H9 (cell line): ENCODE data around the gene ALAS1. TPM values are rescaled to one million over a fixed set of nuclear protein-coding genes. Genes with fewer than 3 reads are reported as not detected.

Experiments
- DNase-seq: peaks from one replicate; pipeline ENCODE4 v3.0.0-alpha.2; 2017
- H2AFZ ChIP-seq: one replicate; pipeline ENCODE4 v1.6.1; 2013; ENCODE audit warnings: mild to moderate bottlenecking, low read length, control low read depth, moderate library complexity
- H2AK5ac ChIP-seq: 2 replicates; pipeline ENCODE4 v1.6.1; 2013; ENCODE audit warnings: low read length, control low read depth, mixed read lengths; ENCODE audit not compliant: insufficient read length
- H2BK120ac ChIP-seq: one replicate; pipeline ENCODE4 v1.6.1; 2013; ENCODE audit warnings: low read depth, mild to moderate bottlenecking, low read length, control low read depth, inconsistent platforms; ENCODE audit not compliant: poor library complexity, severe bottlenecking
- H2BK12ac ChIP-seq: 2 replicates; pipeline ENCODE4 v1.6.1; 2013; ENCODE audit warnings: low read length, control low read depth, mixed read lengths, low read depth; ENCODE audit not compliant: insufficient read length
- H2BK15ac ChIP-seq: 2 replicates; pipeline ENCODE4 v1.6.1; 2013; ENCODE audit warnings: low read depth, low read length, control low read depth
- H2BK20ac ChIP-seq: one replicate; pipeline ENCODE4 v1.6.1; 2013; ENCODE audit warnings: low read depth, mild to moderate bottlenecking, low read length, control low read depth, inconsistent platforms; ENCODE audit not compliant: poor library complexity, severe bottlenecking
- H2BK5ac ChIP-seq: 2 replicates; pipeline ENCODE4 v1.6.1; 2013; ENCODE audit warnings: low read length, control low read depth, mixed read lengths; ENCODE audit not compliant: insufficient read length
- H3K14ac ChIP-seq: 2 replicates; pipeline ENCODE4 v1.6.1; 2013; ENCODE audit warnings: low read length, control low read depth; ENCODE audit not compliant: insufficient read depth
- H3K18ac ChIP-seq: 2 replicates; pipeline ENCODE4 v1.6.1; 2013; ENCODE audit warnings: low read depth, mild to moderate bottlenecking, mixed read lengths, low read length, control low read depth; ENCODE audit not compliant: insufficient read length
- H3K23ac ChIP-seq: 2 replicates; pipeline ENCODE4 v1.6.1; 2013; ENCODE audit warnings: low read length, control low read depth, mixed read lengths, low read depth; ENCODE audit not compliant: insufficient read length
- H3K23me2 ChIP-seq: 2 replicates; pipeline ENCODE4 v1.6.1; 2013; ENCODE audit warnings: low read depth, mild to moderate bottlenecking, mixed read lengths, low read length, control low read depth; ENCODE audit not compliant: insufficient read length, poor library complexity, severe bottlenecking
- H3K27ac ChIP-seq: 2 replicates; pipeline ENCODE4 v1.5.1; 2013; ENCODE audit warnings: low read length, control low read depth, mixed read lengths, low read depth; ENCODE audit not compliant: insufficient read length
- H3K27me3 ChIP-seq: 2 replicates; pipeline ENCODE4 v1.6.1; 2013; ENCODE audit warnings: low read length, control low read depth, inconsistent platforms; ENCODE audit not compliant: insufficient read depth
- H3K4ac ChIP-seq: 2 replicates; pipeline ENCODE4 v1.6.1; 2013; ENCODE audit warnings: low read depth, mild to moderate bottlenecking, control low read depth, inconsistent platforms, low read length, moderate library complexity
- H3K4me1 ChIP-seq: 2 replicates; pipeline ENCODE4 v1.6.1; 2013; ENCODE audit warnings: low read length, control low read depth, inconsistent platforms; ENCODE audit not compliant: insufficient read depth
- H3K4me2 ChIP-seq: 2 replicates; pipeline ENCODE4 v1.6.1; 2013; ENCODE audit warnings: low read length, control low read depth, mixed read lengths; ENCODE audit not compliant: insufficient read length, insufficient read depth
- H3K56ac ChIP-seq: 2 replicates; pipeline ENCODE4 v1.6.1; 2013; ENCODE audit warnings: low read depth, mild to moderate bottlenecking, mixed read lengths, low read length, control low read depth; ENCODE audit not compliant: insufficient read length
- H3K79me1 ChIP-seq: 2 replicates; pipeline ENCODE4 v1.6.1; 2013; ENCODE audit warnings: low read depth, mild to moderate bottlenecking, moderate library complexity, low read length, control low read depth, inconsistent platforms; ENCODE audit not compliant: insufficient read depth, poor library complexity, severe bottlenecking
- H3K79me2 ChIP-seq: 2 replicates; pipeline ENCODE4 v1.6.1; 2013; ENCODE audit warnings: low read length, control low read depth, inconsistent platforms; ENCODE audit not compliant: insufficient read depth
- H3K9ac ChIP-seq: 2 replicates; pipeline ENCODE4 v1.6.1; 2013; ENCODE audit warnings: low read length, control low read depth, mixed read lengths; ENCODE audit not compliant: insufficient read length; ENCODE audit errors: extremely low read depth
- H3K9me3 ChIP-seq: one replicate; pipeline ENCODE4 v1.6.1; 2013; ENCODE audit warnings: low read depth, low read length, inconsistent platforms; ENCODE audit not compliant: control insufficient read depth
- H3T11ph ChIP-seq: one replicate; pipeline ENCODE4 v1.6.1; 2013; ENCODE audit warnings: mild to moderate bottlenecking, low read length, control low read depth, inconsistent platforms
- H4K20me1 ChIP-seq: one replicate; pipeline ENCODE4 v1.6.1; 2013; ENCODE audit not compliant: control insufficient read depth, insufficient read length, insufficient read depth
- H4K5ac ChIP-seq: 2 replicates; pipeline ENCODE4 v1.6.1; 2013; ENCODE audit warnings: low read depth, mild to moderate bottlenecking, mixed read lengths, low read length, control low read depth; ENCODE audit not compliant: insufficient read length
- H4K8ac ChIP-seq: replicated peaks from 2 replicates; pipeline ENCODE4 v1.6.1; 2013; ENCODE audit warnings: low read length, control low read depth, mixed read lengths, low read depth; ENCODE audit not compliant: insufficient read length
- H4K91ac ChIP-seq: 2 replicates; pipeline ENCODE4 v1.6.1; 2013; ENCODE audit warnings: low read depth, mild to moderate bottlenecking, moderate library complexity, mixed read lengths, low read length, control low read depth; ENCODE audit not compliant: insufficient read length
- H3K27ac Mint-ChIP-seq, 3 experiments: 2 replicates in 2 of 3; 3 replicates in 1 of 3; pipeline ENCODE4 v1.8.0; 2020 to 2021; ENCODE audit warnings: mixed read lengths in 3 of 3, mild to moderate bottlenecking in 1 of 3, moderate library complexity in 1 of 3
- H3K27me3 Mint-ChIP-seq: 2 replicates; pipeline ENCODE4 v1.8.0; 2021; ENCODE audit warnings: low read depth, mild to moderate bottlenecking, moderate library complexity, mixed read lengths
- H3K36me3 Mint-ChIP-seq, 3 experiments: 2 replicates in 2 of 3; 3 replicates in 1 of 3; pipeline ENCODE4 v1.8.0; 2020 to 2021; ENCODE audit warnings: low read depth in 3 of 3, mixed read lengths in 3 of 3; ENCODE audit not compliant: insufficient read depth in 1 of 3
- H3K4me1 Mint-ChIP-seq, 2 experiments: 2 replicates each; pipeline ENCODE4 v1.8.0; 2020; ENCODE audit warnings: mixed read lengths in 2 of 2
- H3K4me3 Mint-ChIP-seq, 2 experiments: 2 replicates in 1 of 2; 3 replicates in 1 of 2; pipeline ENCODE4 v1.8.0; 2020 to 2021; ENCODE audit warnings: mild to moderate bottlenecking in 2 of 2, mixed read lengths in 2 of 2, moderate library complexity in 1 of 2
- H3K9me3 Mint-ChIP-seq, 2 experiments: 2 replicates in 1 of 2; 3 replicates in 1 of 2; pipeline ENCODE4 v1.8.0; 2020; ENCODE audit warnings: mild to moderate bottlenecking in 2 of 2, mixed read lengths in 2 of 2, moderate library complexity in 1 of 2
- CTCF ChIP-seq: fragments of 200-600 bp; sonication (generic); conservative IDR thresholded peaks from 3 replicates; pipeline ENCODE4 v1.8.0; 2021; ENCODE audit warnings: antibody characterized with exemption, mild to moderate bottlenecking
- WGBS: extraction: QIAGEN DNeasy Blood & Tissue Kit; methylation state at CpG from one replicate; pipeline ENCODE4 v1.1.7; 2013; ENCODE audit warnings: missing lambda C conversion rate, low lambda C conversion rate, mixed read lengths; ENCODE audit not compliant: insufficient read length; ENCODE audit errors: extremely low coverage; 5-methylcytosine and 5-hydroxymethylcytosine counted together
- total RNA-seq: library from RNA; stranded (reverse); gene quantifications from 2 replicates; pipeline ENCODE4 v1.2.1, GENCODE V29; 2021

ALAS1 gene
- total RNA-seq, 1 experiment from 2014 or later = 39.1 TPM

DNA sequence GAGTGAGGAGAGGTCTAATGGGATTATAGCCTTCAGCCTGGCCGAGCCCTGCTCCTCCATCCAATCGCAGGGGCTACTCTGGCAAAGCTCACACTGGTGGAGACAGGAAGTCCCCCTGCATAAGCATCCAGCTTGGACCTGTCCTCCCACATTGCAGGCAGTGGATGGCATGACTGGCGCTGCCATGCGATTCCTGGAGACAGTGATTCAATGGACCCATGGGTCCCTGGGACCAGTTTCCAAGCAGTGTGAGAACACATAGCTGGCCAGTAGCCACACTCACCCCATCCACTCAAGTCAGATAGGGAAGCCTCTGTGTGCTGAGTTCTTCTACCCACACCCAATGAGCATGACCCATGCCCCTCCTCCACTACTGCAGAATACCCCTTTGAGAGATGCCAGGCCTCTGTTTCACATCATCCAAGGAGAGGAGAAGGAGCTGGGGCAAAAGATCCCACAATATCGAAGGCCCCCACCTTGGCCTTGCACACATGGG lies 25.6 kb upstream of the ALAS1 start:
- no peak overlapping the region for H3K23ac ChIP-seq
- no peak overlapping the region for H3K9ac ChIP-seq
- no peak overlapping the region for H3K4me3 Mint-ChIP-seq
- H3K27me3 ChIP-seq = no peaks in the 10 kb centered on the region
- H3K27me3 Mint-ChIP-seq = no peaks in the 10 kb centered on the region; the same call in 1 of the 2 replicates
- H2BK15ac ChIP-seq = no peak overlapping the region
- H3K27ac Mint-ChIP-seq = no peak overlapping the region
- H3K36me3 Mint-ChIP-seq = no peaks in the 10 kb centered on the region
- no peak overlapping the region for H4K5ac ChIP-seq
- no peak overlapping the region for H2BK20ac ChIP-seq
- H2BK120ac ChIP-seq = no peak overlapping the region
- no peak for TF ChIP-seq CTCF
- H3K14ac ChIP-seq = no peak overlapping the region; the same call in 1 of the 2 replicates
- no peak overlapping the region for H3K4ac ChIP-seq
- H2AK5ac ChIP-seq = no peak overlapping the region
- peaks cover 3% of the 10 kb centered on the region; the same call in 1 of the 2 replicates for H3K4me1 ChIP-seq
- no peak overlapping the region for H3K27ac ChIP-seq
- H2BK12ac ChIP-seq = no peak overlapping the region
- H3K23me2 ChIP-seq = no peaks in the 10 kb centered on the region
- H4K20me1 ChIP-seq = no peaks in the 10 kb centered on the region
- H3K4me1 Mint-ChIP-seq = peaks cover 25 to 26% of the 10 kb centered on the region in 2 experiments
- H4K91ac ChIP-seq = no peak overlapping the region
- WGBS = no CpG with 5 or more reads among the region's 5 CpGs
- no peaks in the 10 kb centered on the region for H3K9me3 ChIP-seq
- no peak overlapping the region for H2AFZ ChIP-seq
- H3K4me2 ChIP-seq = no peak overlapping the region
- H2BK5ac ChIP-seq = no peak overlapping the region
- no peak overlapping the region for H3K56ac ChIP-seq
- no peak overlapping the region for H4K8ac ChIP-seq
- H3K79me1 ChIP-seq = no peaks in the 10 kb centered on the region
- no peaks in the 10 kb centered on the region; a peak in 1 of 5 replicates for H3K9me3 Mint-ChIP-seq
- no peak for DNase-seq
- H3K79me2 ChIP-seq = no peaks in the 10 kb centered on the region
- H3K18ac ChIP-seq = no peak overlapping the region
- H3T11ph ChIP-seq = no peak overlapping the region
